ENCODE data around the gene RAD51B.

Gene RAD51B

GRCh38 chr14:68211421-68211820 is 391.8 kb downstream of the RAD51B start:
- no peak overlapping the region for H3K4me3 ChIP-seq (ENCODE audit: low read depth, low read length)
- TF ChIP-seq CTCF (IDR thresholded peaks at IDR 0.05; ENCODE audit: low read depth, low read length), result no peak

- no peak for TF ChIP-seq CTCF (IDR thresholded peaks at IDR 0.05; ENCODE audit: low read depth, low read length)
- no peak overlapping the region for H3K4me3 ChIP-seq (ENCODE audit: low read depth, low read length)
Measured at GRCh38 chr14:68211886-68212285, 392.3 kb downstream of the RAD51B start.

- no peak for TF ChIP-seq CTCF (IDR thresholded peaks at IDR 0.05; ENCODE audit: low read depth, low read length)
- no peak overlapping the region for H3K4me3 ChIP-seq (ENCODE audit: low read depth, low read length)
Measured at GRCh38 chr14:68212361-68212760, 392.8 kb downstream of the RAD51B start.

GRCh38 chr14:68214431-68214830 is 394.9 kb downstream of the RAD51B start:
- TF ChIP-seq CTCF (IDR thresholded peaks at IDR 0.05; ENCODE audit: low read depth, low read length), result no peak
- H3K4me3 ChIP-seq (ENCODE audit: low read depth, low read length), result no peak overlapping the region

- no peak overlapping the region for H3K4me3 ChIP-seq (ENCODE audit: low read depth, low read length)
- no peak for TF ChIP-seq CTCF (IDR thresholded peaks at IDR 0.05; ENCODE audit: low read depth, low read length)
Measured at GRCh38 chr14:68215629-68216028, 396.1 kb downstream of the RAD51B start.

GRCh38 chr14:68216079-68216478 is 396.5 kb downstream of the RAD51B start:
- no peak overlapping the region for H3K4me3 ChIP-seq (ENCODE audit: low read depth, low read length)
- TF ChIP-seq CTCF (IDR thresholded peaks at IDR 0.05; ENCODE audit: low read depth, low read length), result no peak

- TF ChIP-seq CTCF (IDR thresholded peaks at IDR 0.05; ENCODE audit: low read depth, low read length), result no peak
Measured at GRCh38 chr14:68216957-68217356, 397.4 kb downstream of the RAD51B start.

More at GRCh38 chr14:68216957-68217356, 397.4 kb downstream of the RAD51B start:
- H3K4me3 ChIP-seq (ENCODE audit: low read depth, low read length), result no peak overlapping the region
